Measurements from ENCODE around the gene CD22.

DNA sequence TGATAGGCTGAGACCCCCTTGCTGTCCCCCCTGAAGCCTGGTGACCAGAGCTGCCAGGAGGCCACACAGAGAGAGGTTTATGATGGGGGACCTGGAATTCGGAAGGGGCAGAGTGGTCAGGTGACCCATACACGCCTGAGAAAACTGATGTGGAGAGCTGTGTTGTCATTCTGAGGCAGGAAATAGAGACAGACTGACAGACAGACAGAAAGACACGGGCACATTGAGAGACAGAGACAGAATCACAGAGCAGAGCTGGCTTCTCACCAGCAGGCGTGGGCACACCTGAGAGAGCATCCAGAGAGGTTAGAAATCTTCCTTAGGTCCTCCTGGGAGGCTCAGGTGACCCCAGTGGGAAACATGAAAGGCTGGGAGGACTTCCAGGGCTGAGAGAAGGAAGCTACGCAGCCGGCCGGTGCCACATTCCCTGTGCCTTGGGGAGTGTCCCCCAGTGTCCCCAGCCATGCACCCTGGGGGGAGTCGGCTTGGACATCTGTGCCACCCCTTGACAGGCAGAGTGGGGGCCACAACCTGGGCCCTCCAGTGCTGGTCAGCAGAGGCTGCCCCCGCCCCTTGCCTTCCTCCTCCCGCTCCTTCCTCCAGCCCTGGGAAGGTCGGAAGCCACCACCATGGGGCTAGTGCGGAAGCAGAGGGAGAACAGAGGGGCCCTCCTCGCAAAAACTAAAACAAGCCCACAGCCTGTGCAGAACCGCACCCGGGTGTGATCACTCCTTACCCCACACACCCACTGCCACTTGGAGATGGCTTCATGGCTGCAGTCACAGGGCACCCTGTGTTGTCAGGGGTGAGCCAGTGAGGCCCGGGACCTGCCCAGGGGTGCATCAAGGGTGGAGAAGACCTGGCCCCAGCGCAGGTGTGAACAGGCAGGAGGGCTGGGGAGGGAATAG, 20.9 kb downstream of the CD22 start:
- TF ChIP-seq, protein P1, sequence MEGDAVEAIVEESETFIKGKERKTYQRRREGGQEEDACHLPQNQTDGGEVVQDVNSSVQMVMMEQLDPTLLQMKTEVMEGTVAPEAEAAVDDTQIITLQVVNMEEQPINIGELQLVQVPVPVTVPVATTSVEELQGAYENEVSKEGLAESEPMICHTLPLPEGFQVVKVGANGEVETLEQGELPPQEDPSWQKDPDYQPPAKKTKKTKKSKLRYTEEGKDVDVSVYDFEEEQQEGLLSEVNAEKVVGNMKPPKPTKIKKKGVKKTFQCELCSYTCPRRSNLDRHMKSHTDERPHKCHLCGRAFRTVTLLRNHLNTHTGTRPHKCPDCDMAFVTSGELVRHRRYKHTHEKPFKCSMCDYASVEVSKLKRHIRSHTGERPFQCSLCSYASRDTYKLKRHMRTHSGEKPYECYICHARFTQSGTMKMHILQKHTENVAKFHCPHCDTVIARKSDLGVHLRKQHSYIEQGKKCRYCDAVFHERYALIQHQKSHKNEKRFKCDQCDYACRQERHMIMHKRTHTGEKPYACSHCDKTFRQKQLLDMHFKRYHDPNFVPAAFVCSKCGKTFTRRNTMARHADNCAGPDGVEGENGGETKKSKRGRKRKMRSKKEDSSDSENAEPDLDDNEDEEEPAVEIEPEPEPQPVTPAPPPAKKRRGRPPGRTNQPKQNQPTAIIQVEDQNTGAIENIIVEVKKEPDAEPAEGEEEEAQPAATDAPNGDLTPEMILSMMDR (IDR thresholded peaks at IDR 0.05), result no peak
- TF ChIP-seq EP300 (IDR thresholded peaks at IDR 0.05) (no peak), POLR2A (IDR thresholded peaks at IDR 0.05) (no peak)

Data from tibial nerve (tissue), 4 donors.